Right lung (tissue), 5 donors: ENCODE results near the gene CCDC43. TPM values are rescaled to one million over a fixed set of nuclear protein-coding genes. Genes with fewer than 3 reads are reported as not detected.

Source experiments
- DNase-seq, 2 donors: peaks; one replicate each; pipeline ENCODE4 v3.0.0-alpha.2; 2013
- polyA plus RNA-seq, 5 donors: library from polyadenylated mRNA; unstranded; fragments of 120-200 nt; gene quantifications; one replicate each; pipeline versions ENCODE4 v1.2.1 to v1.2.3, GENCODE V29; 2013; ENCODE audit warnings: inconsistent platforms in 1 of 5, low replicate concordance in 1 of 5; ENCODE audit not compliant: insufficient read length in 5 of 5, insufficient read depth in 1 of 5

CCDC43 gene
- polyA plus RNA-seq, 5 donors, result 25.2 to 35.7 (median 31.7) TPM

- DNase-seq, result peak in 1 of 2 donors; percentile 45
Measured at GRCh38 chr17:44628243-44629188, 61.1 kb downstream of the CCDC43 start.

- DNase-seq, result no peak
Measured at GRCh38 chr17:44627513-44628242, 61.9 kb downstream of the CCDC43 start.

Other genes with a start within 250 kb of the CCDC43 start
- 10 to 100 TPM; 38.5 to 54.9 (median 50.4) TPM for gene GPATCH8, start 186.4 kb downstream of the CCDC43 start, polyA plus RNA-seq
- 10 to 100 TPM; 21.6 to 34.5 (median 28.7) TPM for gene FZD2, start 132.3 kb downstream of the CCDC43 start, polyA plus RNA-seq
- gene MEIOC, start 33.3 kb downstream of the CCDC43 start, polyA plus RNA-seq, result 1 to 10 TPM in 4 of 5 donors, under 1 TPM in 1; 0.82 to 1.9 (median 1.2) TPM
- 10 to 100 TPM; 13.1 to 20.1 (median 15.6) TPM for gene DBF4B, start 18.9 kb upstream of the CCDC43 start, polyA plus RNA-seq
- 1 to 10 TPM; 1.5 to 3.4 (median 2.8) TPM for gene ADAM11, start 69.2 kb upstream of the CCDC43 start, polyA plus RNA-seq
- 10 to 100 TPM; 36.5 to 45.7 (median 39.9) TPM for gene GJC1, start 140.5 kb upstream of the CCDC43 start, polyA plus RNA-seq
- 10 to 100 TPM; 13.0 to 21.7 (median 17.7) TPM for gene HIGD1B, start 158.1 kb upstream of the CCDC43 start, polyA plus RNA-seq
- 10 to 100 TPM; 77.7 to 95.7 (median 92.8) TPM for gene EFTUD2, start 209.7 kb upstream of the CCDC43 start, polyA plus RNA-seq
- under 1 TPM; 0.19 to 0.95 (median 0.58) TPM for gene GFAP, start 225.7 kb upstream of the CCDC43 start, polyA plus RNA-seq